Body of pancreas (tissue), 4 donors: ENCODE measurements around the gene DLG1. TPM values are rescaled to one million over a fixed set of nuclear protein-coding genes. Genes with fewer than 3 reads are reported as not detected.

Experiments
- ATAC-seq: fragments of 150-250 bp; one replicate; pipeline ENCODE4 v1.9.1; 2016
- DNase-seq, 4 donors: peaks; one replicate each; pipeline ENCODE4 v3.0.0-alpha.2; 2019
- H3K27ac ChIP-seq, 4 donors: fragments of 200-600 bp; sonication (generic); 1 replicate in 3 of 4; 2 replicates in 1 of 4; pipeline versions ENCODE4 v1.5.1 to v1.6.1; 2016 to 2019; ENCODE audit warnings: mild to moderate bottlenecking in 1 of 4, mixed read lengths in 1 of 4, moderate library complexity in 1 of 4
- H3K27me3 ChIP-seq, 2 donors: fragments of 200-600 bp; sonication (generic); one replicate each; pipeline ENCODE4 v1.6.0; 2016; ENCODE audit warnings: mild to moderate bottlenecking in 1 of 2
- H3K36me3 ChIP-seq, 2 donors: fragments of 200-600 bp; sonication (generic); replicated peaks in 1 of 2; 2 replicates each; pipeline ENCODE4 v1.5.1; 2016; ENCODE audit warnings: low read depth in 2 of 2; ENCODE audit not compliant: insufficient read depth in 1 of 2
- H3K4me1 ChIP-seq: fragments of 200-600 bp; sonication (generic); one replicate; pipeline ENCODE4 v1.6.0; 2016
- H3K4me3 ChIP-seq, 2 donors: fragments of 200-600 bp; sonication (generic); 1 replicate in 1 of 2; 2 replicates in 1 of 2; pipeline ENCODE4 v1.5.1; 2016 to 2019
- H3K9me3 ChIP-seq, 3 donors: fragments of 200-600 bp; sonication (generic); 1 replicate in 2 of 3; 2 replicates in 1 of 3; pipeline ENCODE4 v1.5.1; 2016
- CTCF ChIP-seq, 7 experiments: fragments of 450-650 bp in 4 of 7; fragments of 200-600 bp in 3 of 7; sonication (generic) in 3 of 7; IDR thresholded peaks; one replicate each; pipeline ENCODE4 v1.5.1; 2016 to 2019; ENCODE audit warnings: antibody characterized with exemption in 7 of 7
- POLR2A ChIP-seq, 3 donors: fragments of 450-650 bp; IDR thresholded peaks; one replicate each; pipeline ENCODE4 v1.6.1; 2016; ENCODE audit warnings: antibody characterized with exemption in 3 of 3, mild to moderate bottlenecking in 2 of 3
- WGBS, 2 donors: methylation state at CpG; one replicate each; pipeline ENCODE4 v1.1.5; 2017; 5-methylcytosine and 5-hydroxymethylcytosine counted together
- intact Hi-C: fragments of 100-400 bp; cut with DNase I; formaldehyde crosslinking; loops from one replicate; pipeline ENCODE4 v1.15.1; 2023
- total RNA-seq, 2 donors: library from RNA; depleted of rRNA; stranded (reverse); fragments of >200 nt; gene quantifications; one replicate each; pipeline ENCODE4 v1.1.0, GENCODE V29; 2016

The DLG1 gene
- total RNA-seq, 2 donors from 2014 or later: 45.8 to 48.8 TPM

- Histone ChIP-seq H3K9me3 (no peaks in the 10 kb centered on the region), H3K36me3 (no peaks in the 10 kb centered on the region), H3K4me3 (no peak overlapping the region), H3K27ac (no peak overlapping the region), H3K27me3 (no peaks in the 10 kb centered on the region), H3K4me1 (peaks cover 5% of the 10 kb centered on the region)
- ATAC-seq (no peak), DNase-seq (no peak)
- WGBS, 2 donors: 59 to 71% methylated on average over 11 of the region's 11 CpGs
- no peak for TF ChIP-seq CTCF (IDR thresholded peaks at IDR 0.05)
- no peak for TF ChIP-seq POLR2A (IDR thresholded peaks at IDR 0.05)
- intact Hi-C loops: no loop called here
Measured at GRCh38 chr3:197333901-197334639, 35.7 kb upstream of the DLG1 start.

GRCh38 chr3:197331131-197331530 lies 32.7 kb upstream of the DLG1 start:
- H3K9me3 ChIP-seq: no peaks in the 10 kb centered on the region
- H3K4me1 ChIP-seq: peaks cover 5% of the 10 kb centered on the region
- DNase-seq (no peak), ATAC-seq (no peak)
- H3K27me3 ChIP-seq: no peaks in the 10 kb centered on the region
- intact Hi-C loops: no loop called here
- H3K4me3 ChIP-seq: no peak overlapping the region
- no peaks in the 10 kb centered on the region for H3K36me3 ChIP-seq
- H3K27ac ChIP-seq: no peak overlapping the region
- TF ChIP-seq CTCF (IDR thresholded peaks at IDR 0.05): no peak
- no peak for TF ChIP-seq POLR2A (IDR thresholded peaks at IDR 0.05)
- 69 to 71% methylated on average over 3 of the region's 3 CpGs for WGBS, 2 donors

- no peaks in the 10 kb centered on the region for H3K27me3 ChIP-seq
- H3K4me3 ChIP-seq: no peak overlapping the region
- H3K36me3 ChIP-seq: no peaks in the 10 kb centered on the region
- intact Hi-C loops: no loop called here
- DNase-seq: no peak
- WGBS, 2 donors: 22 to 33% methylated on average over 3 of the region's 3 CpGs
- no peak for TF ChIP-seq CTCF (IDR thresholded peaks at IDR 0.05)
- TF ChIP-seq POLR2A (IDR thresholded peaks at IDR 0.05): no peak
- H3K9me3 ChIP-seq: no peaks in the 10 kb centered on the region
- no peak overlapping the region for H3K27ac ChIP-seq
- no peak for ATAC-seq
- H3K4me1 ChIP-seq: peaks cover 5% of the 10 kb centered on the region
Measured at GRCh38 chr3:197329382-197329781, 31.0 kb upstream of the DLG1 start.

- Histone ChIP-seq H3K9me3 (no peaks in the 10 kb centered on the region), H3K4me3 (no peak overlapping the region), H3K27me3 (no peaks in the 10 kb centered on the region), H3K36me3 (no peaks in the 10 kb centered on the region), H3K4me1 (peaks cover 5% of the 10 kb centered on the region), H3K27ac (no peak overlapping the region)
- WGBS, 2 donors: 90 to 96% methylated on average over 6 of the region's 6 CpGs
- intact Hi-C loops: no loop called here
- TF ChIP-seq CTCF (IDR thresholded peaks at IDR 0.05): no peak
- no peak for TF ChIP-seq POLR2A (IDR thresholded peaks at IDR 0.05)
- ATAC-seq (no peak), DNase-seq (no peak)
Measured at GRCh38 chr3:197328198-197328597, 29.8 kb upstream of the DLG1 start.

- no peaks in the 10 kb centered on the region for H3K27me3 ChIP-seq
- intact Hi-C loops: no loop called here
- DNase-seq (no peak), ATAC-seq (no peak)
- no peak for TF ChIP-seq CTCF (IDR thresholded peaks at IDR 0.05)
- TF ChIP-seq POLR2A (IDR thresholded peaks at IDR 0.05): no peak
- H3K36me3 ChIP-seq: no peaks in the 10 kb centered on the region
- peaks cover 5% of the 10 kb centered on the region for H3K4me1 ChIP-seq
- WGBS, 2 donors: 52 to 79% methylated on average over 3 of the region's 3 CpGs
- no peak overlapping the region for H3K27ac ChIP-seq
- no peaks in the 10 kb centered on the region for H3K9me3 ChIP-seq
- H3K4me3 ChIP-seq: no peak overlapping the region
Measured at GRCh38 chr3:197327701-197328100, 29.3 kb upstream of the DLG1 start.
